CD4-positive, alpha-beta T cell treated with Interleukin-10 for 1 hour (primary cell): ENCODE data around the gene PTCRA.
"Not testable (repeated sequence)": the region's sequence is repeated elsewhere in the genome, so short reads cannot be mapped to it uniquely, and the experiment has no call there.

Experiments
- DNase-seq: peaks from one replicate; pipeline ENCODE4 v3.0.0-alpha.2; 2020

The PTCRA gene

DNA sequence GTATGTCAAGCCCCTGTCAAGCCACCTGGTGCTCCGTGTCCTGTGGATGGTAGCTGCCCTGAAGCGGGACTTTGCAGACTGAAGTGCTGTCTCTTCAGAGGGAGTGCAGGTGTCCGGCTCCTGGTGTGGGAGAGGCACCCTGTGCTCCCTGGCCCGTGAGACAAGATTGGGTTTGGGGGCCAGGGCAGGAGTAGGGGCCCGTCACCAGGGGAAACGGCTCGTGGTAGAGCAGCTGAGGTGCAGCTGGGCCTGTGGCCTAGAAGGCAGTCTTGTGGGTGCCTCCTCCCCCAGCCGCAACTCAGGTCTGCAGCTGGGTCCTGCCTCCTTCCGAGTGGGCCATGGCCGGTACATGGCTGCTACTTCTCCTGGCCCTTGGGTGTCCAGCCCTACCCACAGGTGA is at the start of gene PTCRA:
Gene PTCRA (plus strand): TSS at position 322 of the 400 bp plus-strand sequence. CDS start 17 bp downstream, at position 339.
- DNase-seq = no peak

- no peak for DNase-seq
Measured at GRCh38 chr6:42870145-42870936, 45.5 kb upstream of the PTCRA start.

GRCh38 chr6:42871711-42872110 is 44.1 kb upstream of the PTCRA start:
- no peak for DNase-seq

- no peak for DNase-seq
Measured at GRCh38 chr6:42873313-42873712, 42.5 kb upstream of the PTCRA start.

DNA sequence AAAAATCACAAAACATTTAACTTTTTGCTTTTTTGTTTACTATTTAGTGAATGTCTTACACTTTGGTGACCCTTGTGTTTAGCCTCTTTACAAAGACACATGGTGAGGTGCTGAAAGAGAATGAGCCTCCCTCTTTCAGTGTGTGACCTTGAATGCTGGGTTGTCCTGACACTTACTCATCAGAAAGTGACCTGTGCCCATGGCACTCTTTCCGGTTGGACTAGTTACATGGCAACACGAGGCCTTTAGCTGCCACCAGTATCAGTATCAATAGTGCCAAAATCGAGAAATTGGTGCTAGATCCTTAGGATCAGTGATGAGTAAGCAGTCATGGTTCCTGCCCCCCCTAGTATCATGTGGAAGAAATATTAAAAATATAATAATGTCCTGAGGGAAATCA is 38.2 kb upstream of the PTCRA start:
- DNase-seq = no peak

- DNase-seq = peak; percentile 90
Measured at GRCh38 chr6:42879372-42880239, 36.2 kb upstream of the PTCRA start, which contains the start of gene RPL7L1. TSS of gene RPL7L1 (plus strand) at chr6:42879616. CDS start at chr6:42879911, 295 bp downstream.

DNA sequence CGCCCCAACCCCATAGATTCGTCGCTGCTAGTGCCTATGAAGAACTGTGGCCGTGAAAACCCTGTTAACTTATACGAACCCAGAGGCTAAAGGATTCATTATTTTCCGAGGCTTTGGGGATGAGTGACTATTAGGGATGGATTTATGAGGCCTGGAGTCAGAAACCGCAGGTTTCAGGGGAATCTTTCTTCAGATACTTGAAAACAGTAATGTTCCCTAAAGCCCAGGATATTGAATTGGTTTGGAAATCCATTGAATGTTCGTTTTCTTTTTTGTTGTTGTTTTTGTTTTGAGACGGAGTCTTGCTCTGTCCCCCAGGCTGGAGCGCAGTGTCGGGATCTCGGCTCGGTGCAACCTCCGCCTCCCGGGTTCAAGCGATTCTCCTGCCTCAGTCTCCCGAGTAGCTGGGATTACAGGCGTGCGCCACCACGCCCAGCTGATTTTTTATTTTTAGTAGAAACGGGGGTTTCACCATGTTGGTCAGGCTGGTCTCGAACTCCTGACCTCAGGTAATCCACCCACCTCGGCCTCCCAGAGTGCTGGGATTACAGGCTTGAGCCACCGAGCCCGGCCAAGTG is 35.5 kb upstream of the PTCRA start:
- DNase-seq = not testable (repeated sequence)

DNA sequence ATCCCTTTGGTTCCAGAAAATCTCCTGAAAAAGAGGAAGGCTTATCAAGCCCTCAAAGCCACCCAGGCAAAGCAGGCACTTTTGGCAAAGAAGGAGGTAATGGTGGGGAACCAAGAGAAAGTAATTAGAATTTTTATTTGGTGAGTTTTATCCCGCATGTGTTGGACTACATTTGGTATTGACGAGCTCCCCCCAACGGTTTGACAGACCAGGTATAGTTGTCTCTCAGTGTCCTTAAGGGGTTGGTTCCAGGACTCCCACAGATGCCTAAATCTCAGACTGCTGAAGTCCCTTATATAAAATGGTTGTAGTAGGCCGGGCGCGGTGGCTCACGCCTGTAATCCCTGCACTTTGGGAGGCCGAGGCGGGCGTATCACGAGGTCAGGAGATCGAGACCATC is 35.0 kb upstream of the PTCRA start:
- DNase-seq = not testable (repeated sequence)

DNA sequence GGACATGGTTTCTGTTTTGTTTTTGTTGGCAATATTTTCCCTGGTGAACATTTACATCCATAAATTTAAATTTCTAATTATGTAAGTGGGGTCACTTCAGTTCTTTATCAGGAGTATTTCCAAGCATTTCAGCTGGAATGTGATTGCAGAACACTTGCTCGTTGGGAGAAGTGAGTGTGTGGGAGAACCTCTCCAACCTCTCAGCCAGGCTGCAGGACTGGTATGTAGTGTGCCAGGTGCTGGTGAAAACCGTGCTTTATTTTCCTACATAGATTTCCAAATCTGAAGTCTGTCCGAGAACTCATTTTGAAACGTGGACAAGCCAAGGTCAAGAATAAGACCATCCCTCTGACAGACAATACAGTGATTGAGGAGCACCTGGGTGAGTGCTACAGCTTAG is 30.2 kb upstream of the PTCRA start:
- DNase-seq = no peak

DNA sequence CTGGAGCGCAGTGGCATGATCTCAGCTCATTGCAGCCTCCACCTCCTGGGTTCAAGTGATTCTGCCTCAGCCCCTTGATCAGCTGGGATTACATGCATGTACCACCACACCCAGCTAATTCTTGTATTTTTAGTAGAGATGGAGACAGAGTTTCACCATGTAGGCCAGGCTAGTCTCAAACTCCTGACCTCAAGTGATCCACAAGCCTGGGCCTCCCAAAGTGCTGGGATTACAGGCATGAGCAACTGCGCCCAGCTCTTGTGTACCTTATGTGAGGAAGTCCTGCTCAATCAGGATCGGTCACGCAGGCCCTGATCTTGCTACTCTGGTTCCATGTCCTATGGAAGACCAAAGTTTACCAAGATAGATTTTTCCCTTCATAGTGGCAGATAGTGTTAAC is 27.7 kb upstream of the PTCRA start:
- DNase-seq = not testable (repeated sequence)

DNA sequence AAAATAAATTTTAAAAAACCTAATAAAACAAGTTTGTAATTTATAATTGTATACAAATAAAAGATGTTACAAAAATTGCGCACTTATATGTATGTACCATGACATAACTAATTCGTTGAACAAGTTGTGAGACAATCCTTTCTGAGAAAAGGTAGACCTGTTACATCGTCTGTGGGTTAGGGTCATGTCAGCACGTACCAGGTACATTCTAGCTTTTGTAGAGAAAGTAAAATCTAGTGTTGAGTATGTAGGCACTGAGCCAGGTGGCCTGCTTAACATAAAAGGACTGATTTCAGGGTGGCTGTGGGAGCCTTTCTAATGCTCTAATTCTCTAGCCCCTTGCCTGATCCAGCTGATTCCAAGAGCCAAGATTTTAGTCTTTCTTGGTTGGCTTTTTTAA is 26.0 kb upstream of the PTCRA start:
- DNase-seq = peak; percentile 13

- peak; percentile 91 for DNase-seq
Measured at GRCh38 chr6:42890311-42891198, 25.3 kb upstream of the PTCRA start.

DNA sequence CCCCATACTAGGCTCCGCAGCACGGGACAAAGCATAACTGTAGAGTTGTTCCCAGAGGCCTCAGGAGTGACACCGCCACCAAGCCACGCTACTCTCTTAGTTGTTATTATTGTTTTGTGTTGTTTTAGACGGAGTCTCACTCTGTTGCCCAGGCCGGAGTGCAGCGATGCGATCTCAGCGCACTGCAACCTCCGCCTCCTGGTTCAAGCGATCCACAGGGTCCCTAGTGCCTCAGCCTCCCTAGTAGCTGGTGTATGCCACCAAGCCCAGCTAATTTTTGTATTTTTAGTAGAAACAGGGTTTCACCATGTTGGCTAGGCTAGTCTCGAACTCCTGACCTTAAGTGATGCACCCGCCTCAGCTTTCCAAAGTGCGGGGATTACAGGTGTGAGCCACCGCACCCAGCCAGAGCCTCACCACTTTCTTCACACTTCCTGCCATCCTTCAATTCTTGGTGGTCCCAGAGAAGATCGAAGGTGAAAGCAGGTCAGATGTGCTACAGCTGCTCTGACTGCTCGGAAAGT is 24.6 kb upstream of the PTCRA start:
- no peak for DNase-seq

GRCh38 chr6:42894041-42894828 is 21.6 kb upstream of the PTCRA start:
- DNase-seq = not testable (repeated sequence)

- no peak for DNase-seq
Measured at GRCh38 chr6:42896178-42896719, 19.6 kb upstream of the PTCRA start.

DNA sequence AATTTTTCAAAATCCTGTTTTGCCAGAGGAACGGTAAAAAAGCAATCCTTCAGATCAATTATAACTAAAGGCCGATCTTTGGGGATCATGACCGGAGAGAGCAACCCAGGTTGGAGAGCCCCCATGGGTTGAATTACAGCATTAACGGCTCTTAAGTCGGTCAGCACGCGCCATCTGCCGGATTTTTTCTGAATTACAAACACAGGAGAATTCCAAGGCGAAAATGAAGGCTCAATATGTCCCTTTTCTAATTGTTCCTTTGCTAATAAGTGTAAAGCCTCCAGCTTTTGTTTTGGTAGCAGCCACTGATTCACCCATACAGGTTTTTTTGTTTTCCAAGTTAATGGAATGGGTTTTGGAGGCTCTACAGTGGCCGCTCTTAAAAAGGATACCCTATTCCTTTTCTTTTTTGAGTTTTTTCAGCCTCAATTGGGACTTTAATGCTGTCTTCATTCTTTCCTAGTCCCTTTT is 16.9 kb upstream of the PTCRA start:
- DNase-seq = peak; percentile 84

DNA sequence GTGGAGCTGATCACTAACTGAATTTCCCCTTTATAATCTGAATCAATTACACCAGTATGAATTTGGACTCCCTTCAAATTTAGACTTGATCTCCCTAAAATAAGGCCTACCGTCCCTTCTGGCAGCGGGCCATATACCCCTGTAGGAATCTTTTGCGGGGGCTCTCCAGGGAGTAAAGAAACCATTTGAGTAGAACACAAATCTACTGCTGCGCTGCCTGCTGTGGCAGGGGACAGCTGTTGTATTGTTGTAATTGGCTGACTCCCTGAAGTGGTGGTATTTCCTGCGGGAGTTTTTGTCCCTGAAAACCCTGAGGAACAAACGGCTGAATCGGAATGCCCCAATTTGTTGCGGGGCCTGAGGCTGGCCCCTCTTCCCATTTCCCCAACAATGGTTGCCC is 16.0 kb upstream of the PTCRA start:
- DNase-seq = no peak

DNA sequence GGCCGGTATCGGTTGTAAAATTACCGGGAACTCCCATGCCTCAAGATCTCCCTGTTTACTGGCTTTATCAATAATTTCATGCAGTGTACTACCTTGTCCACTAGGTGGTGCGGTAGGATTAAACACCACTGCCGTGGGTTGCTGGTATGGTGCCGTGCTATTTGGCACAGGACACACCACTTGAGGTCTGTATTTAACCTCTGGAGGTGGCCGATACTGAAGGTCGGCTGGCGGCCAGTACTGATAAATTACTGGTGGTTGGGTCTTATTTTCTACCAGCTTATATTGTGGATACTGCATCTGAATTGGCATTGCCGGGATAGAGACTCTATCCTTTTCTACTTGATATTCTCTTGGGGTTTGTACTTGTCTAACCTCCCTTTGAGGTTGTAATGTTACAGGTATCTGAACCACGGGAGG is 14.3 kb upstream of the PTCRA start:
- peak; percentile 87 for DNase-seq

- DNase-seq = not testable (repeated sequence)
Measured at GRCh38 chr6:42902429-42903263, 13.2 kb upstream of the PTCRA start.

GRCh38 chr6:42904467-42904866 is 11.4 kb upstream of the PTCRA start:
- DNase-seq = no peak
